ENCODE data around the gene EDC3.
"Not testable (repeated sequence)": the region's sequence is repeated elsewhere in the genome, so short reads cannot be mapped to it uniquely, and the experiment has no call there.

Gene EDC3

DNA sequence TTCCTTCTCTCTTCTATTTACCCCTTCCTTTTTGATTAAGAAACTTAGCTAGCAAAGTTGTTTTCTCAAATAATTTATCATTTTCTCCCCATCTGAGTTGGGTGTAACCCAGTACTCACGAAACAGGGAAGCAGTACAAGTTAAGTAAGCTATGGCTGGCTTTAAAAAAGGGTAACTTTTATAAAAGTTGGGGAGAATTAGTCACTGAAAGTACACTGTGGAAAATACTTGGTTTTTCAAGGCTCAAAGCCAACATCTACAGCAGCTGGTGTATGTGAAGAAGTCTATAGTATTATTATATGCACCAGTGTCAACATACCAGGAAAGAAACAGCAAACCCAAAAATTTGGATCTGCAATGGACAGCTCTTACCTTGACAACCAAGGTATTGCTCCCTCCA lies 54.7 kb downstream of the EDC3 start:
- Histone ChIP-seq H3K27me3 (ENCODE audit: control insufficient read depth in 5 of 5, insufficient read depth in 4 of 5, low read length in 5 of 5) (no peaks in the 10 kb centered on the region), H3K4me1 (ENCODE audit: control insufficient read depth in 5 of 5, insufficient read depth in 5 of 5, low read length in 5 of 5) (peaks cover 0 to 21% (median 14%) of the 10 kb centered on the region in 5 donors), H3K4me3 (ENCODE audit: low read depth in 1 of 5, low read length in 5 of 5) (no peak overlapping the region), H3K36me3 (ENCODE audit: control insufficient read depth in 5 of 5, insufficient read depth in 5 of 5, low read length in 5 of 5) (peaks cover 0 to 58% (median 42%) of the 10 kb centered on the region in 5 donors), H3K9me3 (ENCODE audit: control insufficient read depth in 5 of 5, low read length in 5 of 5) (no peaks in the 10 kb centered on the region), H3K9ac (ENCODE audit: low read length in 5 of 5) (no peak overlapping the region), H3K27ac (ENCODE audit: low read depth, low read length) (no peak overlapping the region)

DNA sequence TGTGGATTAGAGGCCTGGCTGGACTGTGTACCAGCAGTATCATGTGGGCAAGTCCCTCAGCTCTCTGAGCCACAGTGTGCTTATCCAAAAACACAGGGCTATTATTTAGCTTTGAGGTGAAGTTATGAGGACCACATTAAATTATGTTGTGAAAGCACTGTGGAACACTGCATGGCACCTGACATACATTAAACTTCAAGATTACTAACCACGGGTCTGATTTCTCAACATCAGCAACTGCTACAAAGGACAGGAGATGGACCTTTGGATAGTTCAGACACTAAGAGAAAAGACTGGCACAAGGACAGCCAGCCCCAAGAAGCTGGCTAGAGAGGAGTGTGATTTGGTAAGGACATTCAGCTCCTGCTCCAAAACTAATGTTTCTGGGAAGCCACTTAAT lies 58.8 kb downstream of the EDC3 start:
- Histone ChIP-seq H3K9me3 (ENCODE audit: control insufficient read depth in 5 of 5, low read length in 5 of 5) (no peaks in the 10 kb centered on the region), H3K9ac (ENCODE audit: low read length in 5 of 5) (no peak overlapping the region), H3K4me1 (ENCODE audit: control insufficient read depth in 5 of 5, insufficient read depth in 5 of 5, low read length in 5 of 5) (peaks cover 0 to 3% (median 0%) of the 10 kb centered on the region in 5 donors), H3K27ac (ENCODE audit: low read depth, low read length) (no peak overlapping the region), H3K27me3 (ENCODE audit: control insufficient read depth in 5 of 5, insufficient read depth in 4 of 5, low read length in 5 of 5) (no peaks in the 10 kb centered on the region), H3K36me3 (ENCODE audit: control insufficient read depth in 5 of 5, insufficient read depth in 5 of 5, low read length in 5 of 5) (peaks cover 9 to 88% (median 83%) of the 10 kb centered on the region in 5 donors), H3K4me3 (ENCODE audit: low read depth in 1 of 5, low read length in 5 of 5) (no peak overlapping the region)

DNA sequence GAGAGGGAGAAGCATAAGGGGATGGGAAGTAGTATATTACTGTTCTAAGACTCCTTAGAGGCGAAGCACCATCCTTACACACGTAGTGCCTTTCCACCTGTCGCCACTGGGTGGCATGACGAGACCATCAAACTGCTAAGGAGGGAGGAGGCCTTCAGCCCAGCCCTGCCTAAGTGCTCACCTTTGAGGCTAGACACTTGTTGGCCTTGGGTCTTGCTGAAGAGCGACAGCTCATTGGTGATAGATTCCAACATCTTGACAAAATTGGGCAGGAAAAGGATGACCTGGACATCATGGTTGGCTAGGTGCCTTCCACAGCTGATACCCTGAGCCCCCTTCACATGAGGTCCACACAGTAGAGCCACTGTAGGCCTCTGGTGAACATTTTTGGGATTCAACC lies 60.6 kb downstream of the EDC3 start:
- Histone ChIP-seq H3K4me1 (ENCODE audit: control insufficient read depth in 5 of 5, insufficient read depth in 5 of 5, low read length in 5 of 5) (peaks cover 0 to 4% (median 2%) of the 10 kb centered on the region in 5 donors), H3K27me3 (ENCODE audit: control insufficient read depth in 5 of 5, insufficient read depth in 4 of 5, low read length in 5 of 5) (no peaks in the 10 kb centered on the region), H3K36me3 (ENCODE audit: control insufficient read depth in 5 of 5, insufficient read depth in 5 of 5, low read length in 5 of 5) (peaks cover 9 to 98% (median 92%) of the 10 kb centered on the region in 5 donors), H3K9me3 (ENCODE audit: control insufficient read depth in 5 of 5, low read length in 5 of 5) (no peaks in the 10 kb centered on the region), H3K27ac (ENCODE audit: low read depth, low read length) (no peak overlapping the region), H3K9ac (ENCODE audit: low read length in 5 of 5) (no peak overlapping the region), H3K4me3 (ENCODE audit: low read depth in 1 of 5, low read length in 5 of 5) (no peak overlapping the region)

DNA sequence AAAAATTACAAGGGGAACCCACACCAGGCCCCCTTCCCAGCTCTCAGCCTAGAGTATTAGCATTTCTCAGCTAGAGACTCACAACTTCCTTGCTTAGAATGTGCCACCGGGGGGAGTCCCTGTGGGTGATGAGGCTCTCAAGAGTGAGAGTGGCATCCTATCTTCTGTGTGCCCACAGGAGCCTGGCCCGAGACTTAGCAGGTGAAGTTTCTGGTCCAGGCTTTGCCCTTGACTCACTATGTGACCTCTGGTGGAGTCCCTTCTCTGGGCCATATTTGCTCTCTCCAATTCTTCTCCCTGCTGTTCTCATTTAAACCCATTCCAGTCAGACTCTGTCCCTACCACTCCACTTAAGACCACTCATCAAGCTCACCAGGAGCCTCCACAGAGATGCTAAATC lies 62.0 kb downstream of the EDC3 start:
- H3K27ac ChIP-seq (ENCODE audit: low read depth, low read length), result no peak overlapping the region
- no peak overlapping the region for H3K4me3 ChIP-seq (ENCODE audit: low read depth in 1 of 5, low read length in 5 of 5)
- H3K9ac ChIP-seq (ENCODE audit: low read length in 5 of 5), result no peak overlapping the region
- peaks cover 9 to 98% (median 90%) of the 10 kb centered on the region in 5 donors for H3K36me3 ChIP-seq (ENCODE audit: control insufficient read depth in 5 of 5, insufficient read depth in 5 of 5, low read length in 5 of 5)
- H3K27me3 ChIP-seq (ENCODE audit: control insufficient read depth in 5 of 5, insufficient read depth in 4 of 5, low read length in 5 of 5), result no peaks in the 10 kb centered on the region
- H3K9me3 ChIP-seq (ENCODE audit: control insufficient read depth in 5 of 5, low read length in 5 of 5), result no peaks in the 10 kb centered on the region
- peaks cover 0 to 7% (median 4%) of the 10 kb centered on the region in 5 donors for H3K4me1 ChIP-seq (ENCODE audit: control insufficient read depth in 5 of 5, insufficient read depth in 5 of 5, low read length in 5 of 5)

GRCh38 chr15:74632601-74633000 lies 63.2 kb downstream of the EDC3 start:
- Histone ChIP-seq H3K4me1 (ENCODE audit: control insufficient read depth in 5 of 5, insufficient read depth in 5 of 5, low read length in 5 of 5) (peaks cover 0 to 7% (median 4%) of the 10 kb centered on the region in 5 donors), H3K27ac (ENCODE audit: low read depth, low read length) (no peak overlapping the region), H3K36me3 (ENCODE audit: control insufficient read depth in 5 of 5, insufficient read depth in 5 of 5, low read length in 5 of 5) (peaks cover 9 to 100% (median 95%) of the 10 kb centered on the region in 5 donors), H3K9me3 (ENCODE audit: control insufficient read depth in 5 of 5, low read length in 5 of 5) (no peaks in the 10 kb centered on the region), H3K4me3 (ENCODE audit: low read depth in 1 of 5, low read length in 5 of 5) (no peak overlapping the region), H3K27me3 (ENCODE audit: control insufficient read depth in 5 of 5, insufficient read depth in 4 of 5, low read length in 5 of 5) (no peaks in the 10 kb centered on the region), H3K9ac (ENCODE audit: low read length in 5 of 5) (no peak overlapping the region)

- Histone ChIP-seq H3K36me3 (ENCODE audit: control insufficient read depth in 5 of 5, insufficient read depth in 5 of 5, low read length in 5 of 5) (peaks cover 9 to 100% (median 95%) of the 10 kb centered on the region in 5 donors), H3K27ac (ENCODE audit: low read depth, low read length) (no peak overlapping the region), H3K9me3 (ENCODE audit: control insufficient read depth in 5 of 5, low read length in 5 of 5) (no peaks in the 10 kb centered on the region), H3K4me3 (ENCODE audit: low read depth in 1 of 5, low read length in 5 of 5) (no peak overlapping the region), H3K9ac (ENCODE audit: low read length in 5 of 5) (no peak overlapping the region), H3K4me1 (ENCODE audit: control insufficient read depth in 5 of 5, insufficient read depth in 5 of 5, low read length in 5 of 5) (peaks cover 0 to 12% (median 4%) of the 10 kb centered on the region in 5 donors), H3K27me3 (ENCODE audit: control insufficient read depth in 5 of 5, insufficient read depth in 4 of 5, low read length in 5 of 5) (no peaks in the 10 kb centered on the region)
Measured at GRCh38 chr15:74631935-74632560, 63.8 kb downstream of the EDC3 start.

GRCh38 chr15:74631408-74631807 lies 64.4 kb downstream of the EDC3 start:
- H3K9me3 ChIP-seq (ENCODE audit: control insufficient read depth in 5 of 5, low read length in 5 of 5), result no peaks in the 10 kb centered on the region
- H3K27ac ChIP-seq (ENCODE audit: low read depth, low read length), result no peak overlapping the region
- peak overlapping the region in 1 of 5 donors; percentile 7 for H3K9ac ChIP-seq (ENCODE audit: low read length in 5 of 5)
- H3K4me1 ChIP-seq (ENCODE audit: control insufficient read depth in 5 of 5, insufficient read depth in 5 of 5, low read length in 5 of 5), result peaks cover 0 to 14% (median 4%) of the 10 kb centered on the region in 5 donors
- H3K36me3 ChIP-seq (ENCODE audit: control insufficient read depth in 5 of 5, insufficient read depth in 5 of 5, low read length in 5 of 5), result peaks cover 9 to 100% (median 95%) of the 10 kb centered on the region in 5 donors
- no peak overlapping the region for H3K4me3 ChIP-seq (ENCODE audit: low read depth in 1 of 5, low read length in 5 of 5)
- H3K27me3 ChIP-seq (ENCODE audit: control insufficient read depth in 5 of 5, insufficient read depth in 4 of 5, low read length in 5 of 5), result no peaks in the 10 kb centered on the region

- Histone ChIP-seq H3K4me1 (ENCODE audit: control insufficient read depth in 5 of 5, insufficient read depth in 5 of 5, low read length in 5 of 5) (peaks cover 0 to 14% (median 4%) of the 10 kb centered on the region in 5 donors), H3K36me3 (ENCODE audit: control insufficient read depth in 5 of 5, insufficient read depth in 5 of 5, low read length in 5 of 5) (peaks cover 8 to 100% (median 95%) of the 10 kb centered on the region in 5 donors), H3K27ac (ENCODE audit: low read depth, low read length) (no peak overlapping the region), H3K9ac (ENCODE audit: low read length in 5 of 5) (peak overlapping the region in 1 of 5 donors; percentile 7), H3K4me3 (ENCODE audit: low read depth in 1 of 5, low read length in 5 of 5) (no peak overlapping the region), H3K27me3 (ENCODE audit: control insufficient read depth in 5 of 5, insufficient read depth in 4 of 5, low read length in 5 of 5) (no peaks in the 10 kb centered on the region), H3K9me3 (ENCODE audit: control insufficient read depth in 5 of 5, low read length in 5 of 5) (no peaks in the 10 kb centered on the region)
Measured at GRCh38 chr15:74631087-74631385, 64.8 kb downstream of the EDC3 start.

GRCh38 chr15:74630284-74631086 lies 65.3 kb downstream of the EDC3 start:
- peaks cover 6 to 100% (median 95%) of the 10 kb centered on the region in 5 donors for H3K36me3 ChIP-seq (ENCODE audit: control insufficient read depth in 5 of 5, insufficient read depth in 5 of 5, low read length in 5 of 5)
- H3K4me3 ChIP-seq (ENCODE audit: low read depth in 1 of 5, low read length in 5 of 5), result no peak overlapping the region
- no peaks in the 10 kb centered on the region for H3K27me3 ChIP-seq (ENCODE audit: control insufficient read depth in 5 of 5, insufficient read depth in 4 of 5, low read length in 5 of 5)
- peaks cover 0 to 14% (median 4%) of the 10 kb centered on the region in 5 donors for H3K4me1 ChIP-seq (ENCODE audit: control insufficient read depth in 5 of 5, insufficient read depth in 5 of 5, low read length in 5 of 5)
- peak overlapping the region in 1 of 5 donors; percentile 7 for H3K9ac ChIP-seq (ENCODE audit: low read length in 5 of 5)
- no peak overlapping the region for H3K27ac ChIP-seq (ENCODE audit: low read depth, low read length)
- H3K9me3 ChIP-seq (ENCODE audit: control insufficient read depth in 5 of 5, low read length in 5 of 5), result no peaks in the 10 kb centered on the region

DNA sequence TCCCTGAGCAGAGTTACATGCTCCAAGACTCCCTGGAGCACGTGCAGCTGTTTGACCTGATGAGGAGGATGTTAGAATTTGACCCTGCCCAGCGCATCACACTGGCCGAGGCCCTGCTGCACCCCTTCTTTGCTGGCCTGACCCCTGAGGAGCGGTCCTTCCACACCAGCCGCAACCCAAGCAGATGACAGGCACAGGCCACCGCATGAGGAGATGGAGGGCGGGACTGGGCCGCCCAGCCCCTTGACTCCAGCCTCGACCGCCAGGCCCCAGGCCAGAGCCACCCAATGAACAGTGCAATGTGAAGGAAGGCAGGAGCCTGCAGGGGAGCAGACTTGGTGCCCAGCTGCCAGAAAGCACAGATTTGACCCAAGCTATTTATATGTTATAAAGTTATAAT lies 66.1 kb downstream of the EDC3 start:
- peaks cover 0 to 14% (median 4%) of the 10 kb centered on the region in 5 donors for H3K4me1 ChIP-seq (ENCODE audit: control insufficient read depth in 5 of 5, insufficient read depth in 5 of 5, low read length in 5 of 5)
- not testable (repeated sequence) for H3K27ac ChIP-seq (ENCODE audit: low read depth, low read length); H3K27me3 ChIP-seq (ENCODE audit: control insufficient read depth in 5 of 5, insufficient read depth in 4 of 5, low read length in 5 of 5); H3K9me3 ChIP-seq (ENCODE audit: control insufficient read depth in 5 of 5, low read length in 5 of 5); H3K9ac ChIP-seq (ENCODE audit: low read length in 5 of 5); H3K4me3 ChIP-seq (ENCODE audit: low read depth in 1 of 5, low read length in 5 of 5)
- H3K36me3 ChIP-seq (ENCODE audit: control insufficient read depth in 5 of 5, insufficient read depth in 5 of 5, low read length in 5 of 5), result peaks cover 6 to 100% (median 95%) of the 10 kb centered on the region in 5 donors
